Measurements from ENCODE around the gene HS3ST4.

Gene HS3ST4

GRCh38 chr16:25726430-25727098, 34.8 kb downstream of the HS3ST4 start:
- TF ChIP-seq, protein P1, sequence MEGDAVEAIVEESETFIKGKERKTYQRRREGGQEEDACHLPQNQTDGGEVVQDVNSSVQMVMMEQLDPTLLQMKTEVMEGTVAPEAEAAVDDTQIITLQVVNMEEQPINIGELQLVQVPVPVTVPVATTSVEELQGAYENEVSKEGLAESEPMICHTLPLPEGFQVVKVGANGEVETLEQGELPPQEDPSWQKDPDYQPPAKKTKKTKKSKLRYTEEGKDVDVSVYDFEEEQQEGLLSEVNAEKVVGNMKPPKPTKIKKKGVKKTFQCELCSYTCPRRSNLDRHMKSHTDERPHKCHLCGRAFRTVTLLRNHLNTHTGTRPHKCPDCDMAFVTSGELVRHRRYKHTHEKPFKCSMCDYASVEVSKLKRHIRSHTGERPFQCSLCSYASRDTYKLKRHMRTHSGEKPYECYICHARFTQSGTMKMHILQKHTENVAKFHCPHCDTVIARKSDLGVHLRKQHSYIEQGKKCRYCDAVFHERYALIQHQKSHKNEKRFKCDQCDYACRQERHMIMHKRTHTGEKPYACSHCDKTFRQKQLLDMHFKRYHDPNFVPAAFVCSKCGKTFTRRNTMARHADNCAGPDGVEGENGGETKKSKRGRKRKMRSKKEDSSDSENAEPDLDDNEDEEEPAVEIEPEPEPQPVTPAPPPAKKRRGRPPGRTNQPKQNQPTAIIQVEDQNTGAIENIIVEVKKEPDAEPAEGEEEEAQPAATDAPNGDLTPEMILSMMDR (IDR thresholded peaks at IDR 0.05; ENCODE audit: control extremely low read depth, extremely low read depth, low read depth, missing control alignments), result no peak
- ChIA-PET POLR2A (no interaction called here), CTCF (no interaction called here)

GRCh38 chr16:25729188-25729915, 37.6 kb downstream of the HS3ST4 start:
- ChIA-PET CTCF (no interaction called here), POLR2A (no interaction called here)
- TF ChIP-seq, protein P1 (IDR thresholded peaks at IDR 0.05; ENCODE audit: control extremely low read depth, extremely low read depth, low read depth, missing control alignments), result no peak
- no peak for DNase-seq (ENCODE audit: extremely low spot score)

More at GRCh38 chr16:25726430-25727098, 34.8 kb downstream of the HS3ST4 start:
- no peak for DNase-seq (ENCODE audit: extremely low spot score)

- TF ChIP-seq, protein P1 (IDR thresholded peaks at IDR 0.05; ENCODE audit: control extremely low read depth, extremely low read depth, low read depth, missing control alignments), result no peak
- CTCF ChIA-PET, result no interaction called here
- POLR2A ChIA-PET, result no interaction called here
- no peak for DNase-seq (ENCODE audit: extremely low spot score)
Observed at GRCh38 chr16:25730396-25730795, 38.6 kb downstream of the HS3ST4 start.

GRCh38 chr16:25734430-25735385, 42.9 kb downstream of the HS3ST4 start:
- POLR2A ChIA-PET, result no interaction called here
- CTCF ChIA-PET, result interaction anchor here (1.2 kb wide), 1 partner anchor 29 kb away, joined by 3 read pairs; no protein-coding TSS in a partner anchor
- TF ChIP-seq, protein P1 (IDR thresholded peaks at IDR 0.05; ENCODE audit: control extremely low read depth, extremely low read depth, low read depth, missing control alignments), result no peak
- no peak for DNase-seq (ENCODE audit: extremely low spot score)

DNA sequence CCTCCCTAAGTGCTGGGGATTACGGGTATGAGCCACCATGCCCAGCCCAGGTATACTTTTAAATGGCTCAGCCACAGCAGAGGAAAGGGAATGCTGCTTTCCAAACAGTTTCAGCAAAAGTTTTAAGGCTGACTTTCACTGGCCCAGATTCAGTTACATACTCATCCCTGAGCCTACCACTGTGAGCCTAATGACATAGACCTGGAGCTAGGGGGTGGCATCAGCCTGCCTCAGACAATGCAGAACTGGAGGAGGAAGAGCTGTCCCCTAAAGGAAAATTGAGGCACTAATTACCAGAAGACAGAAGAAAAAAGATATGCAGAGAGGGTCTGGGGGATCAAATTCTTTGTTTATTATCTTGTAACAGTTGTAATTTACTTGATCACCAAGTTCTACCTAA, 43.9 kb downstream of the HS3ST4 start:
- TF ChIP-seq, protein P1 (IDR thresholded peaks at IDR 0.05; ENCODE audit: control extremely low read depth, extremely low read depth, low read depth, missing control alignments), result no peak
- ChIA-PET CTCF (interaction anchor here (1.2 kb wide), 1 partner anchor 30 kb away, joined by 3 read pairs; no protein-coding TSS in a partner anchor), POLR2A (no interaction called here)
- no peak for DNase-seq (ENCODE audit: extremely low spot score)

DNA sequence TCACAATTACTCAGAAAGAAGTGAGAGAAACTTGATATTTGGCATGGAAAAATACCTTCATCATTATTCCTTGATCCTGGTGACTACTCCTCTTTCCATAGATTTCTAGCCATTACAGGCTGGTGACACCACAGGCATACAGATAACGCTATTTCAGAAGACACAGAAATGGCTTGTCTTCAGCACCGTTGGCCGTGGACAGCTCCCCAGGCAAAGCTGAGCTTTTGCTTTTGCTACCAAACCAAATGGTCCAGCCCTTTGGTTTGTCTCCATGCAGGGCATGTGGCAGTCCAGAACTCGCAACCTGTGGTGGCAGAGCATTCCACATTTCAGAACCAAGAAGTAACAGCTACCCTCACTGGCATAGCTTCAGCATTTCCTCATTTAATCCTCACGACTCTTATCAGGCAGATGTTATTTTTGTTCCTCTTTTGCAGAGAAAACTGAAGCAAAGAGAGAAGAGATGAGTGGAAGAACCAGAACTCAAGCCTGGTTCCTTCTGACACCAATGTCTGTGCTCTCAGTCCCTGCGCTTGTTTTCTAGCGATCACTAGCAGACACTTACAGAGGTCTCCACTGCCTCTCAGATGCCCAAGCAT, 55.5 kb downstream of the HS3ST4 start:
- CTCF ChIA-PET, result interaction anchor here (0.8 kb wide), 1 partner anchor 12 kb away, joined by 3 read pairs; no protein-coding TSS in a partner anchor
- DNase-seq (ENCODE audit: extremely low spot score), result no peak
- POLR2A ChIA-PET, result no interaction called here
- TF ChIP-seq, protein P1 (IDR thresholded peaks at IDR 0.05; ENCODE audit: control extremely low read depth, extremely low read depth, low read depth, missing control alignments), result no peak

Data from GM10248 (cell line).